ES-I3 (cell line): ENCODE data around the gene SYMPK.

ENCODE experiments used
- H3K36me3 ChIP-seq: 2 replicates; pipeline ENCODE4 v1.6.1; 2013; ENCODE audit warnings: mild to moderate bottlenecking, low read length, control low read depth, moderate library complexity; ENCODE audit not compliant: insufficient read depth
- H3K4me1 ChIP-seq: 2 replicates; pipeline ENCODE4 v1.6.1; 2013; ENCODE audit warnings: mild to moderate bottlenecking, control low read depth, low read length; ENCODE audit not compliant: insufficient read depth
- H3K9ac ChIP-seq: 2 replicates; pipeline ENCODE4 v1.6.1; 2013; ENCODE audit warnings: low read depth, mild to moderate bottlenecking, low read length, moderate library complexity
- H3K9me3 ChIP-seq: 2 replicates; pipeline ENCODE4 v1.6.1; 2013; ENCODE audit warnings: mild to moderate bottlenecking, low read length, moderate library complexity; ENCODE audit not compliant: control insufficient read depth, insufficient read depth

Gene SYMPK

GRCh38 chr19:45828945-45829344 is 34.0 kb downstream of the SYMPK start:
- H3K36me3 ChIP-seq, result peaks cover 24% of the 10 kb centered on the region
- no peaks in the 10 kb centered on the region for H3K4me1 ChIP-seq
- H3K9me3 ChIP-seq, result no peaks in the 10 kb centered on the region
- no peak overlapping the region for H3K9ac ChIP-seq

- peaks cover 26% of the 10 kb centered on the region for H3K36me3 ChIP-seq
- no peaks in the 10 kb centered on the region for H3K4me1 ChIP-seq
- H3K9ac ChIP-seq, result no peak overlapping the region
- H3K9me3 ChIP-seq, result no peaks in the 10 kb centered on the region
Observed at GRCh38 chr19:45828523-45828922, 34.4 kb downstream of the SYMPK start.

- no peaks in the 10 kb centered on the region for H3K4me1 ChIP-seq
- H3K9me3 ChIP-seq, result no peaks in the 10 kb centered on the region
- peaks cover 31% of the 10 kb centered on the region for H3K36me3 ChIP-seq
- H3K9ac ChIP-seq, result no peak overlapping the region
Observed at GRCh38 chr19:45827459-45828093, 35.4 kb downstream of the SYMPK start.

- Histone ChIP-seq H3K9me3 (no peaks in the 10 kb centered on the region), H3K36me3 (peaks cover 27% of the 10 kb centered on the region), H3K4me1 (no peaks in the 10 kb centered on the region), H3K9ac (no peak overlapping the region)
Observed at GRCh38 chr19:45826934-45827333, 36.0 kb downstream of the SYMPK start.

- H3K36me3 ChIP-seq, result peaks cover 20% of the 10 kb centered on the region
- no peaks in the 10 kb centered on the region for H3K4me1 ChIP-seq
- no peak overlapping the region for H3K9ac ChIP-seq
- H3K9me3 ChIP-seq, result no peaks in the 10 kb centered on the region
Observed at GRCh38 chr19:45825917-45826893, 36.7 kb downstream of the SYMPK start.

GRCh38 chr19:45825263-45825605 is 37.7 kb downstream of the SYMPK start:
- H3K9me3 ChIP-seq, result no peaks in the 10 kb centered on the region
- peaks cover 20% of the 10 kb centered on the region for H3K36me3 ChIP-seq
- H3K4me1 ChIP-seq, result no peaks in the 10 kb centered on the region
- H3K9ac ChIP-seq, result no peak overlapping the region

GRCh38 chr19:45824531-45825262 is 38.2 kb downstream of the SYMPK start:
- Histone ChIP-seq H3K4me1 (no peaks in the 10 kb centered on the region), H3K9me3 (no peaks in the 10 kb centered on the region), H3K36me3 (peaks cover 24% of the 10 kb centered on the region), H3K9ac (no peak overlapping the region)

- Histone ChIP-seq H3K9ac (no peak overlapping the region), H3K9me3 (no peaks in the 10 kb centered on the region), H3K4me1 (no peaks in the 10 kb centered on the region), H3K36me3 (peaks cover 24% of the 10 kb centered on the region)
Observed at GRCh38 chr19:45824041-45824471, 38.9 kb downstream of the SYMPK start.

GRCh38 chr19:45823182-45823581 is 39.8 kb downstream of the SYMPK start:
- Histone ChIP-seq H3K9ac (no peak overlapping the region), H3K9me3 (no peaks in the 10 kb centered on the region), H3K36me3 (peaks cover 24% of the 10 kb centered on the region), H3K4me1 (peaks cover 4% of the 10 kb centered on the region; the same call in 1 of the 2 replicates)

- Histone ChIP-seq H3K9ac (no peak overlapping the region), H3K9me3 (no peaks in the 10 kb centered on the region), H3K36me3 (peaks cover 24% of the 10 kb centered on the region), H3K4me1 (peaks cover 8% of the 10 kb centered on the region; the same call in 1 of the 2 replicates)
Observed at GRCh38 chr19:45822716-45823115, 40.2 kb downstream of the SYMPK start.

GRCh38 chr19:45821570-45821969 is 41.4 kb downstream of the SYMPK start:
- peaks cover 20% of the 10 kb centered on the region for H3K36me3 ChIP-seq
- H3K9ac ChIP-seq, result no peak overlapping the region

GRCh38 chr19:45821103-45821521 is 41.8 kb downstream of the SYMPK start:
- Histone ChIP-seq H3K4me1 (peaks cover 11% of the 10 kb centered on the region; the same call in 1 of the 2 replicates), H3K36me3 (peaks cover 20% of the 10 kb centered on the region), H3K9me3 (no peaks in the 10 kb centered on the region), H3K9ac (no peak overlapping the region)

More at GRCh38 chr19:45821570-45821969, 41.4 kb downstream of the SYMPK start:
- no peaks in the 10 kb centered on the region for H3K9me3 ChIP-seq
- H3K4me1 ChIP-seq, result peaks cover 11% of the 10 kb centered on the region; the same call in 1 of the 2 replicates

- peaks cover 20% of the 10 kb centered on the region for H3K36me3 ChIP-seq
- H3K9me3 ChIP-seq, result no peaks in the 10 kb centered on the region
- peaks cover 11% of the 10 kb centered on the region; the same call in 1 of the 2 replicates for H3K4me1 ChIP-seq
- H3K9ac ChIP-seq, result no peak overlapping the region
Observed at GRCh38 chr19:45820413-45821102, 42.4 kb downstream of the SYMPK start.

- H3K9ac ChIP-seq, result no peak overlapping the region
- H3K36me3 ChIP-seq, result peaks cover 19% of the 10 kb centered on the region
- H3K9me3 ChIP-seq, result no peaks in the 10 kb centered on the region
- peaks cover 11% of the 10 kb centered on the region; the same call in 1 of the 2 replicates for H3K4me1 ChIP-seq
Observed at GRCh38 chr19:45819769-45820168, 43.2 kb downstream of the SYMPK start.
